HEK293T (cell line): ENCODE measurements around the gene MOCOS.

Experiments
- ELF4 ChIP-seq: fragments of 450-650 bp; IDR thresholded peaks from 2 replicates; pipeline ENCODE4 v1.6.1; 2017; ENCODE audit warnings: antibody characterized with exemption
- FOXA1 ChIP-seq: fragments of 450-650 bp; IDR thresholded peaks from 2 replicates; pipeline ENCODE4 v1.6.1; 2016; ENCODE audit warnings: mild to moderate bottlenecking
- FOXK2 ChIP-seq: fragments of 450-650 bp; IDR thresholded peaks from 2 replicates; pipeline ENCODE4 v1.6.1; 2016; ENCODE audit warnings: mild to moderate bottlenecking
- FOXM1 ChIP-seq: fragments of 450-650 bp; IDR thresholded peaks from 2 replicates; pipeline ENCODE4 v1.6.1; 2017; ENCODE audit warnings: mild to moderate bottlenecking, borderline replicate concordance
- L3MBTL2 ChIP-seq: fragments of 450-650 bp; conservative IDR thresholded peaks from 2 replicates; pipeline ENCODE4 v1.6.1; 2016; ENCODE audit warnings: mild to moderate bottlenecking
- SP1 ChIP-seq: fragments of 450-650 bp; IDR thresholded peaks from 2 replicates; pipeline ENCODE4 v1.6.1; 2017
- TARDBP ChIP-seq: fragments of 450-650 bp; IDR thresholded peaks from 2 replicates; pipeline ENCODE4 v1.6.1; 2016
- ZNF384 ChIP-seq: fragments of 450-650 bp; IDR thresholded peaks from 2 replicates; pipeline ENCODE4 v1.6.1; 2016

DNA sequence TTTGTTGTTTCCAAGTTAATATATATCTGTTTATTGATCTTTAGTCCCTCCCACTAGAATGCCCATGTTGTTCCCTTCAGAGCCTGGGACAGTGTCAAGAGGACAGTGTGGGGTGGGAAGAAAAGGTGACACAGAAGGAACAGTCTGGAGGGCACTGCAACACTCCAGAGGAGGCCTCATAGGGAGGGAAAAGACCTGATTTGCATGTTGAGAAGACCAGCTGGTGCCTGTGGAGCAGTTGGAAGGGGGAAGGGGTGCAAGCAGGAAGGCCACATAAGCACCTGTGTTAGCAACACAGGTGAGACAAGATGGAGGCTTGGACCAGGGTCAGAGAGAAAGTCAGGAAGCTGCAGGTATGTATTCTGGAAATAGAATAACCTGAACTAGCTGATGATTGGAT is 62.1 kb downstream of the MOCOS start:
- no peak for TF ChIP-seq SP1
- TF ChIP-seq ZNF384, result no peak
- TF ChIP-seq L3MBTL2, result no peak
- TF ChIP-seq TARDBP, result no peak
- no peak for TF ChIP-seq FOXM1
- no peak for TF ChIP-seq FOXK2
- TF ChIP-seq FOXA1, result no peak
- TF ChIP-seq ELF4, result no peak
